ENCODE measurements around the gene LTBP1. TPM values are rescaled to one million over a fixed set of nuclear protein-coding genes. Genes with fewer than 3 reads are reported as not detected.

LTBP1 gene
- total RNA-seq, 1 experiment from 2014 or later: 12.5 TPM

DNA sequence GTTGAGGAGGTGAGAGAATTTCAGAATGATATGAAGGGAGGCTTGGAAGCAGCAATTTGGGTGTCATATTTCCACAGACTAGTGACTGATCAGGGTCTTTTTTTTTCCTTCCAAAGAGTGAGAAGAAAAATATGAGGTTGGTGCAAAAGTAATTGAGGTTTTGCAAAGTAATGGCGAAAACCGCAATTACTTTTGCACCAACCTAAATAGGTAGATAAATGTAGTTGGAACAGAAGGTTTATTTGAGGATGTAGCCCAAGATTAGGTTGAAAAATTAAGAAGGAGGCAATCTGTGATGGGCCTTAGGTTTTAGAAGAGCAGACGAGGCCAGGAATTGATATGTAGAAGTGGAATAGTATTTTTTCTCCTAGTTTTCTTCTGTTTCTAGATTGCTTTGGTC is 7.8 kb upstream of the LTBP1 start:
- H3K36me3 ChIP-seq (ENCODE audit: control insufficient read depth, insufficient read depth, low read length): no peaks in the 10 kb centered on the region
- ATAC-seq (no peak), DNase-seq (ENCODE audit: low read depth, low spot score) (no peak)
- H3K27ac ChIP-seq (ENCODE audit: low read length): no peak overlapping the region
- POLR2A ChIA-PET: no interaction called here
- peaks cover 2% of the 10 kb centered on the region; the same call in 1 of the 2 replicates for H3K27me3 ChIP-seq (ENCODE audit: control insufficient read depth, insufficient read depth, low read length)
- in situ Hi-C loops (cut with HindIII; ENCODE audit: low pct_unique_long_range_greater_than_20kb, low sequenced_read_pairs) (no loop called here), intact Hi-C loops (cut with micrococcal nuclease; ENCODE audit: unreplicated experiment) (no loop called here)
- no peaks in the 10 kb centered on the region for H3K4me1 ChIP-seq (ENCODE audit: control insufficient read depth, insufficient read depth, low read length)
- H3K4me3 ChIP-seq (ENCODE audit: low read depth in 2 of 2, low read length in 2 of 2): no peak overlapping the region
- no TSS peak for BruUV-seq (replicated peaks)
- CTCF ChIA-PET: no interaction called here
- TF ChIP-seq, protein P1, sequence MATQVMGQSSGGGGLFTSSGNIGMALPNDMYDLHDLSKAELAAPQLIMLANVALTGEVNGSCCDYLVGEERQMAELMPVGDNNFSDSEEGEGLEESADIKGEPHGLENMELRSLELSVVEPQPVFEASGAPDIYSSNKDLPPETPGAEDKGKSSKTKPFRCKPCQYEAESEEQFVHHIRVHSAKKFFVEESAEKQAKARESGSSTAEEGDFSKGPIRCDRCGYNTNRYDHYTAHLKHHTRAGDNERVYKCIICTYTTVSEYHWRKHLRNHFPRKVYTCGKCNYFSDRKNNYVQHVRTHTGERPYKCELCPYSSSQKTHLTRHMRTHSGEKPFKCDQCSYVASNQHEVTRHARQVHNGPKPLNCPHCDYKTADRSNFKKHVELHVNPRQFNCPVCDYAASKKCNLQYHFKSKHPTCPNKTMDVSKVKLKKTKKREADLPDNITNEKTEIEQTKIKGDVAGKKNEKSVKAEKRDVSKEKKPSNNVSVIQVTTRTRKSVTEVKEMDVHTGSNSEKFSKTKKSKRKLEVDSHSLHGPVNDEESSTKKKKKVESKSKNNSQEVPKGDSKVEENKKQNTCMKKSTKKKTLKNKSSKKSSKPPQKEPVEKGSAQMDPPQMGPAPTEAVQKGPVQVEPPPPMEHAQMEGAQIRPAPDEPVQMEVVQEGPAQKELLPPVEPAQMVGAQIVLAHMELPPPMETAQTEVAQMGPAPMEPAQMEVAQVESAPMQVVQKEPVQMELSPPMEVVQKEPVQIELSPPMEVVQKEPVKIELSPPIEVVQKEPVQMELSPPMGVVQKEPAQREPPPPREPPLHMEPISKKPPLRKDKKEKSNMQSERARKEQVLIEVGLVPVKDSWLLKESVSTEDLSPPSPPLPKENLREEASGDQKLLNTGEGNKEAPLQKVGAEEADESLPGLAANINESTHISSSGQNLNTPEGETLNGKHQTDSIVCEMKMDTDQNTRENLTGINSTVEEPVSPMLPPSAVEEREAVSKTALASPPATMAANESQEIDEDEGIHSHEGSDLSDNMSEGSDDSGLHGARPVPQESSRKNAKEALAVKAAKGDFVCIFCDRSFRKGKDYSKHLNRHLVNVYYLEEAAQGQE (IDR thresholded peaks at IDR 0.05; ENCODE audit: insufficient read depth in 1 of 2, low read depth in 2 of 2, low read length in 1 of 2): no peak
- TF ChIP-seq POLR2AphosphoS5 (IDR thresholded peaks at IDR 0.05; ENCODE audit: low read depth, low read length) (no peak), CTCF (IDR thresholded peaks at IDR 0.05) (no peak), TCF7L2 (IDR thresholded peaks at IDR 0.05; ENCODE audit: low read depth, low read length) (no peak), SIN3A (IDR thresholded peaks at IDR 0.05; ENCODE audit: borderline replicate concordance, insufficient read depth, low read depth, low read length) (no peak)
- no peaks in the 10 kb centered on the region for H3K9me3 ChIP-seq (ENCODE audit: control insufficient read depth, insufficient read depth, low read depth, low read length)

- Histone ChIP-seq H3K27ac (ENCODE audit: low read length) (no peak overlapping the region), H3K9me3 (ENCODE audit: control insufficient read depth, insufficient read depth, low read depth, low read length) (no peaks in the 10 kb centered on the region), H3K36me3 (ENCODE audit: control insufficient read depth, insufficient read depth, low read length) (no peaks in the 10 kb centered on the region), H3K27me3 (ENCODE audit: control insufficient read depth, insufficient read depth, low read length) (peaks cover 2% of the 10 kb centered on the region; the same call in 1 of the 2 replicates), H3K4me3 (ENCODE audit: low read depth in 2 of 2, low read length in 2 of 2) (no peak overlapping the region), H3K4me1 (ENCODE audit: control insufficient read depth, insufficient read depth, low read length) (no peaks in the 10 kb centered on the region)
- ATAC-seq: no peak
- in situ Hi-C loops (cut with HindIII; ENCODE audit: low pct_unique_long_range_greater_than_20kb, low sequenced_read_pairs): loop anchor here (10.0 kb wide), 1 partner anchor 434 kb away; no protein-coding TSS in a partner anchor
- ChIA-PET POLR2A (interaction anchor here (0.7 kb wide), 2 partner anchors 130 to 409 kb away, joined by 4 to 5 read pairs; no protein-coding TSS in a partner anchor), CTCF (interaction anchor here (0.8 kb wide), 1 partner anchor 45 kb away, joined by 3 read pairs; no protein-coding TSS in a partner anchor)
- TF ChIP-seq, protein P1 (IDR thresholded peaks at IDR 0.05; ENCODE audit: insufficient read depth in 1 of 2, low read depth in 2 of 2, low read length in 1 of 2): no peak
- no peak for TF ChIP-seq CTCF (IDR thresholded peaks at IDR 0.05)
- no peak for TF ChIP-seq SIN3A (IDR thresholded peaks at IDR 0.05; ENCODE audit: borderline replicate concordance, insufficient read depth, low read depth, low read length)
- TF ChIP-seq POLR2AphosphoS5 (IDR thresholded peaks at IDR 0.05; ENCODE audit: low read depth, low read length): no peak
- no peak for TF ChIP-seq TCF7L2 (IDR thresholded peaks at IDR 0.05; ENCODE audit: low read depth, low read length)
- intact Hi-C loops (cut with micrococcal nuclease; ENCODE audit: unreplicated experiment): loop anchor here (10.0 kb wide), 1 partner anchor 434 kb away; no protein-coding TSS in a partner anchor
- no TSS peak for BruUV-seq (replicated peaks)
- DNase-seq (ENCODE audit: low read depth, low spot score): no peak
Observed at GRCh38 chr2:32940316-32940997, 6.3 kb upstream of the LTBP1 start.

Data from Panc1 (cell line).